Osteoblast (primary cell): ENCODE data around the gene TP53INP2. TPM values are rescaled to one million over a fixed set of nuclear protein-coding genes. Genes with fewer than 3 reads are reported as not detected.

Experiments used
- DNase-seq: peaks from one replicate; pipeline ENCODE4 v3.0.0; 2011; ENCODE audit warnings: low spot score, mixed read lengths; ENCODE audit not compliant: insufficient read length; ENCODE audit errors: missing footprints
- H2AFZ ChIP-seq: 2 replicates; pipeline ENCODE4 v1.6.0; 2011; ENCODE audit warnings: mild to moderate bottlenecking, low read length
- H3K27ac ChIP-seq: 2 replicates; pipeline ENCODE4 v1.5.1; 2011; ENCODE audit warnings: mild to moderate bottlenecking, low read depth, low read length, moderate library complexity
- H3K27me3 ChIP-seq: 2 replicates; pipeline ENCODE4 v1.6.0; 2012; ENCODE audit warnings: mild to moderate bottlenecking, control low read depth, inconsistent platforms, low read length, moderate library complexity; ENCODE audit not compliant: insufficient read depth
- H3K36me3 ChIP-seq: 2 replicates; pipeline ENCODE4 v1.5.1; 2011; ENCODE audit warnings: mild to moderate bottlenecking, low read length, control low read depth, moderate library complexity; ENCODE audit not compliant: insufficient read depth
- H3K4me1 ChIP-seq: 2 replicates; pipeline ENCODE4 v1.5.1; 2011; ENCODE audit warnings: mild to moderate bottlenecking, low read length, control low read depth, moderate library complexity; ENCODE audit not compliant: insufficient read depth
- H3K4me2 ChIP-seq: 2 replicates; pipeline ENCODE4 v1.6.0; 2011; ENCODE audit warnings: mild to moderate bottlenecking, low read length; ENCODE audit not compliant: insufficient read depth
- H3K4me3 ChIP-seq: fragments of 200-600 bp; sonication (generic); 3 replicates; pipeline ENCODE4 v1.5.1; 2012; ENCODE audit warnings: mild to moderate bottlenecking, low read length, inconsistent platforms; ENCODE audit not compliant: insufficient read depth
- H3K79me2 ChIP-seq: 2 replicates; pipeline ENCODE4 v1.6.0; 2012; ENCODE audit warnings: mild to moderate bottlenecking, low read length, control low read depth, inconsistent platforms; ENCODE audit not compliant: insufficient read depth
- H3K9me3 ChIP-seq: 2 replicates; pipeline ENCODE4 v1.5.1; 2011; ENCODE audit warnings: low read depth, low read length, control low read depth
- H4K20me1 ChIP-seq: 2 replicates; pipeline ENCODE4 v1.6.0; 2012; ENCODE audit warnings: mild to moderate bottlenecking, low read length, control low read depth; ENCODE audit not compliant: insufficient read depth
- total RNA-seq: library from RNA; depleted of rRNA; stranded (reverse); fragments of >200 nt; gene quantifications from 2 replicates; pipeline ENCODE4 v1.2.3, GENCODE V29; 2012
- TF ChIP-seq, protein P1 (sequence below): IDR thresholded peaks from 2 replicates; pipeline ENCODE4 v1.5.1; 2011; ENCODE audit warnings: mild to moderate bottlenecking, low read depth, low read length, moderate library complexity; ENCODE audit errors: extremely low read depth

Gene TP53INP2
- total RNA-seq, 1 donor = 8.0 TPM

DNA sequence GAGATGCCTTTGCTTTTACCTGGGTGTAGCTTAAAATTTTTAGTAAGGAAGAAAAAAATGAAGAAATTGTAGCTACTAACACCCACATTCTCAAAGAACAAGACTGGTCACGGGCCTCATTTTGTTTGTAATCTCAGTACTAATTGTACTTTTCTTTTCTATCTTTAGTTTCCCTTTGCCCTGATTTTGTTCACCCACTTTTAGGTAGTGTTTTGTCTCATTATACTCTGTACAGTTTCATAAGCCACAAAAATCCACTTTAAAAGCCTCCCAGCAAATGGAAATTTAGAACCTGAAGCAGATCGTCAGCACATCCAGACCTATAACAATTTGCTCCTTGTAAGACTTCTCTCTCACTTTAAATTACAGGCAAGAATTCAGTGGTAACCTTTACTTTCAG lies 43.3 kb downstream of the TP53INP2 start:
- TF ChIP-seq, protein P1, sequence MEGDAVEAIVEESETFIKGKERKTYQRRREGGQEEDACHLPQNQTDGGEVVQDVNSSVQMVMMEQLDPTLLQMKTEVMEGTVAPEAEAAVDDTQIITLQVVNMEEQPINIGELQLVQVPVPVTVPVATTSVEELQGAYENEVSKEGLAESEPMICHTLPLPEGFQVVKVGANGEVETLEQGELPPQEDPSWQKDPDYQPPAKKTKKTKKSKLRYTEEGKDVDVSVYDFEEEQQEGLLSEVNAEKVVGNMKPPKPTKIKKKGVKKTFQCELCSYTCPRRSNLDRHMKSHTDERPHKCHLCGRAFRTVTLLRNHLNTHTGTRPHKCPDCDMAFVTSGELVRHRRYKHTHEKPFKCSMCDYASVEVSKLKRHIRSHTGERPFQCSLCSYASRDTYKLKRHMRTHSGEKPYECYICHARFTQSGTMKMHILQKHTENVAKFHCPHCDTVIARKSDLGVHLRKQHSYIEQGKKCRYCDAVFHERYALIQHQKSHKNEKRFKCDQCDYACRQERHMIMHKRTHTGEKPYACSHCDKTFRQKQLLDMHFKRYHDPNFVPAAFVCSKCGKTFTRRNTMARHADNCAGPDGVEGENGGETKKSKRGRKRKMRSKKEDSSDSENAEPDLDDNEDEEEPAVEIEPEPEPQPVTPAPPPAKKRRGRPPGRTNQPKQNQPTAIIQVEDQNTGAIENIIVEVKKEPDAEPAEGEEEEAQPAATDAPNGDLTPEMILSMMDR = no peak
- no peaks in the 10 kb centered on the region for H4K20me1 ChIP-seq
- peaks cover 2% of the 10 kb centered on the region for H3K4me1 ChIP-seq
- H2AFZ ChIP-seq = no peak overlapping the region
- no peak overlapping the region for H3K4me2 ChIP-seq
- DNase-seq = no peak
- no peak overlapping the region for H3K27ac ChIP-seq
- no peak overlapping the region for H3K4me3 ChIP-seq
- H3K79me2 ChIP-seq = no peaks in the 10 kb centered on the region
- H3K9me3 ChIP-seq = no peaks in the 10 kb centered on the region
- no peaks in the 10 kb centered on the region for H3K27me3 ChIP-seq
- peaks cover 89% of the 10 kb centered on the region for H3K36me3 ChIP-seq

DNA sequence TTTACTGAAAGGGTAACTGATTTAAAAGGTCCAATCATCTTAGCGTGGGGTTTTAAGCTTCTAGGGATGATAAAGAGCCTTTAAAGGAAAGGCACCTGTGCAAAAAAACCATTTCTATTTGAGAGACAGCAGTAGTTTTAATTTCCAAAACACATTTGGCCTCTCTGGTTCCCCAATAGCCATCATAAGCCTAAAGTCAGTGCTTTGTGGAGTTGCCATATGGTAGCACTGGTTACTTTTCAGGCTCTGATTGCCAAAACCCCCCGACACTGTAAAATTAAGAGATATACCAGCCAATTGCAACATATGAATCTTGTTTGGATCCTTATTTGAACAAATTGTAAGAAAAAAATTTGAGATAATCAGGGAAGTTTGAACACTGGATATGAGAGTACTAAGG lies 44.6 kb downstream of the TP53INP2 start:
- no peaks in the 10 kb centered on the region for H4K20me1 ChIP-seq
- H3K27ac ChIP-seq = no peak overlapping the region
- H2AFZ ChIP-seq = no peak overlapping the region
- H3K36me3 ChIP-seq = peaks cover 81% of the 10 kb centered on the region
- H3K27me3 ChIP-seq = no peaks in the 10 kb centered on the region
- H3K4me3 ChIP-seq = no peak overlapping the region
- no peaks in the 10 kb centered on the region for H3K79me2 ChIP-seq
- no peak for DNase-seq
- H3K4me1 ChIP-seq = peaks cover 2% of the 10 kb centered on the region
- TF ChIP-seq, protein P1 = no peak
- H3K9me3 ChIP-seq = no peaks in the 10 kb centered on the region
- no peak overlapping the region for H3K4me2 ChIP-seq

DNA sequence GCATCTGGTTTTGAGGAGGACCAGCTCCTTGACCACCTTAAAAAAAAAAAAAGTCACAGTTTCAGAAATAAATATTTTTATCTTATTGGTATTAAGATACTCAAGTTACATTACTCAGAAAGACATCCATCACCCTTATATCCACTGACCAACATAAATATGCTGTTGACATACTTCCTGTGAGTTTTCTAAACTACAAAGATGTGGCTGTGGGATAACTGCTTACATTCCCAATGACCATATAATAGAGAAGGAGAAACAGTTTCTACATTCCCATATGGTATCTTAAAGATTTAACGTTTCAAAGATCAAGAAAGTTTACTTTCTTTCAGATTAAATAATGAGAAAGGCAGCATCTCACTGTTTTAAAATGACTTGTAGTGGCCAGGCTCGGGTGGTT lies 46.3 kb downstream of the TP53INP2 start:
- DNase-seq = no peak
- Histone ChIP-seq H3K4me2 (no peak overlapping the region), H3K9me3 (no peaks in the 10 kb centered on the region), H3K79me2 (no peaks in the 10 kb centered on the region), H3K27ac (no peak overlapping the region), H3K4me1 (peaks cover 2% of the 10 kb centered on the region), H3K36me3 (peaks cover 88% of the 10 kb centered on the region), H3K4me3 (no peak overlapping the region), H2AFZ (no peak overlapping the region), H3K27me3 (no peaks in the 10 kb centered on the region), H4K20me1 (no peaks in the 10 kb centered on the region)
- TF ChIP-seq, protein P1 = no peak

DNA sequence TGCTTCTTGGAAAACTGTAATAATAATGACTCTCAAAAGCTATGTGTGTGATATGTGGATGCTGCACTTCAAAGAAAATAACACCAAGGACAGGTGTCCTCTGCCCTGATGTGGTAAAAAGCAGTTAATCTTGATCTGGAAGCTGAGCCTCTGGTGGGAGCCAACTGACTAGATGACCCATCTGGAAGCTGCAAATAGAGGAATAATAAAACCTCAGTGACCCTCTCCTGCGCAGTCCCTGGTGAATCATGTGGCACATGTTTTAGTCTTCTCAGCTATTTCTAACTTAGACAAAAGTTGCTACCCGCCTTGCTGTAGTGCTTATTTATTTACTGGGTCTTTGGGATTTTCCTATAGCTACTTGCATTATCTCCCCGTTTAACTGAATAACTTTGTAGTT lies 47.3 kb downstream of the TP53INP2 start:
- peaks cover 2% of the 10 kb centered on the region for H3K4me1 ChIP-seq
- no peaks in the 10 kb centered on the region for H4K20me1 ChIP-seq
- DNase-seq = no peak
- H3K36me3 ChIP-seq = peaks cover 81% of the 10 kb centered on the region
- no peaks in the 10 kb centered on the region for H3K79me2 ChIP-seq
- H3K27me3 ChIP-seq = no peaks in the 10 kb centered on the region
- no peak overlapping the region for H3K4me3 ChIP-seq
- TF ChIP-seq, protein P1 = no peak
- H3K4me2 ChIP-seq = no peak overlapping the region
- no peaks in the 10 kb centered on the region for H3K9me3 ChIP-seq
- no peak overlapping the region for H3K27ac ChIP-seq
- H2AFZ ChIP-seq = no peak overlapping the region
